GM06990 (cell line): ENCODE results near the gene RNASEH2A.
"Not testable (repeated sequence)": the region's sequence is repeated elsewhere in the genome, so short reads cannot be mapped to it uniquely, and the experiment has no call there.

Experiments used
- DNase-seq: peaks from one replicate; pipeline ENCODE4 v3.0.0-alpha.2; 2011; ENCODE audit not compliant: insufficient read length; ENCODE audit errors: extremely low read depth
- H3K27me3 ChIP-seq: replicated peaks from 2 replicates; pipeline ENCODE4 v1.6.0; 2011; ENCODE audit warnings: low read length; ENCODE audit not compliant: control insufficient read depth, insufficient read depth
- H3K36me3 ChIP-seq: 2 replicates; pipeline ENCODE4 v1.5.1; 2011; ENCODE audit warnings: low read length; ENCODE audit not compliant: control insufficient read depth, insufficient read depth
- H3K4me3 ChIP-seq: replicated peaks from 2 replicates; pipeline ENCODE4 v1.5.1; 2011; ENCODE audit warnings: low read depth, mild to moderate bottlenecking, control low read depth, low read length
- CTCF ChIP-seq: IDR thresholded peaks from 2 replicates; pipeline ENCODE4 v1.5.1; 2011; ENCODE audit warnings: low read length, control low read depth, mild to moderate bottlenecking, inconsistent platforms; ENCODE audit not compliant: insufficient read depth, poor library complexity, severe bottlenecking

Gene RNASEH2A

DNA sequence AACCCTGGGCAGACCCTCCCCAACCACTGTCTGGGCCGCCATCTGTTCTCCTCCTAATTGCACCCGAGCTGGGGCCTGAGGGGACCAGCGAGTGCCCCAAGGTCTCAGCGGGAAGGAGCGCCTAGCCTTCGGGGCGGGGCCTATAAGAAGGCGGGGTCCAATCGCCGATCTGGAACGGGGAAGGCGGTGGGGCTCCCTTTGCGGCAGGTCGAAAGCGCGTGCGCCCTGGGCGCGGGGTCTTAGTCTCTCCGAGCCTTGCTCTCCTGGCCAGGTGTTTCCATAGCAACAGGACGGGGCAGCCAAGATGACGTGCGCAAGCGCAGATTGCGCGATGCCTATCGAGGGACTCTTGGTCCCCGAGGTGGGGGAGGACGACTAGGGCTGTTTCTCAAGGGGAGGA lies 34.7 kb downstream of the RNASEH2A start:
- Histone ChIP-seq H3K4me3 (no peak overlapping the region), H3K27me3 (no peaks in the 10 kb centered on the region; the same call in none of the 2 replicates), H3K36me3 (no peaks in the 10 kb centered on the region)
- no peak for TF ChIP-seq CTCF
- DNase-seq = peak; percentile 68

DNA sequence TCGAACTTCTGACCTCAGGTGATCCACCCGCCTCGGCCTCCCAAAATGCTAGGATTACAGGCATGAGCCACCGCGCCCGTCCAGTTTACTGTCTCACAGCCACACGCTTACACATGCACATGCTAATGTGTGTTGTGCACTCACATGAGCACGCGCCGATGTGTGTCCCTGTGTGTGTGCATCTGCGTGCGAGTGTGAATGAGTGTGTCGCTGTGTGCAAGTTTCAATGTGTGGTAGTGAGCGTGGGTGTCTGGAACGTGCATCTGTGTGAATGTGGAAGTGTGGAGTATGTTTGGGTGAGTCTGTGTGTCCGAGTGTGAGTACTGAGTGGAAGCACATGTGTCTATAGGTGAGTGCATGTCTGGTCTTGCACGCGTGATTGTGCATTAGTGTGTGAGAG lies 36.1 kb downstream of the RNASEH2A start:
- TF ChIP-seq CTCF = no peak
- H3K27me3 ChIP-seq = no peaks in the 10 kb centered on the region; the same call in none of the 2 replicates
- no peak for DNase-seq

DNA sequence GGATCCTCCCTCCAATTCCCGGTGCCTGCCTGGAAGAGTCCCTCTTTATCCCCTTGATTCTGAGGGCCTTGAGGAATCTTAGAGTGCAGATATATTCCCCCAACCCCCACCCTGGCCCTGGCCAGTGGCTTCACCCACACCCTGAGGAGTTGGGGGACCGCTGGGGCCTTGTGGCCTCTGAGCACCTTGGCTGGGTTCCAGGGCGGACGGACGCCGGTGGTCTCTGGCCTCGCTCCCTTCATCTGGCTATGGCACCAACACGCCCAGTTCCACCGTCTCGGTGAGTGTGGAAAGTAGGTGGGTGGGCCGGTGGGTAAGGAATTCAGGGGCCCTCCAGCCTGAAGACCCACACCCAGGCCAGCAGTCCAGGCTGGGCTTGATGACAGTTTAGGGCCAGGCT lies 36.9 kb downstream of the RNASEH2A start:
- no peaks in the 10 kb centered on the region for H3K36me3 ChIP-seq
- no peak overlapping the region for H3K4me3 ChIP-seq
- no peak for TF ChIP-seq CTCF
- no peaks in the 10 kb centered on the region; the same call in none of the 2 replicates for H3K27me3 ChIP-seq
- no peak for DNase-seq

More for the DNA sequence above, 36.1 kb downstream of the RNASEH2A start:
- no peaks in the 10 kb centered on the region for H3K36me3 ChIP-seq
- no peak overlapping the region for H3K4me3 ChIP-seq

DNA sequence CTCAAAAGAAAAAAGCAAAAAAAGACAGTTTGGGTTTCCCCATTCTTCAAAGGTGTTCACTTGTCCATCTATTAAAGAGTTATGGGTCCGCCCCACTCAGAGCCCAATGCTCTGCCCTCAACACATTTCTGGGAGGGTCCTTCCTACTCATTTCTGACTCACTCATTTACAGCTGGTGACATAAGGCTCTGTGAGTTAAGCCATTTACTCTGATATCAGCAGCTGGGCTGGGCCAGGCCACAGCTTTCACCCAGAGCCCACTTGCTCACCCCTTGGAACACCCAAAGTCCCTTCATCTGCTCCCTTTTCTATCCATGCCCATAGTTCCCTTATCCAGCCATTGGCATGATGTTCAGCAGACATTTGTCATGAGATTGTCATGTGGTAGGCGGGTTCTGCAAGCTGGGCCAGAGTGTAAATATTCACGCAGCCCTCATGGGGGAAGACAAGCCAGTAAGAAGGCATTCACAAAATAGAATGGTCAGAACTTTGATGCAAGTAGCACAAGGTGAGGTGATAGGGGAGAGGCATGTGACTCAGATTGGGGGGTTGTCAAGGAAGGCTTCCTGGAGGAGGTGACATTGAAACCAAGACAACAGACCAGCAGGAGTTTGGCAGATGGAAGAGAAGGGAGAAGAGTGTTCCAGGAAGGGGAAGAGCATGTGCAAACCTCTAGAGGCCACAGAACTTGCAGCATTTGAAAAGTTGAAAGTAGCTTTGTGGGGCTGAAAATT lies 37.8 kb downstream of the RNASEH2A start:
- TF ChIP-seq CTCF = no peak
- H3K27me3 ChIP-seq = no peaks in the 10 kb centered on the region; the same call in none of the 2 replicates
- no peak for DNase-seq
- no peak overlapping the region for H3K4me3 ChIP-seq
- H3K36me3 ChIP-seq = no peaks in the 10 kb centered on the region

DNA sequence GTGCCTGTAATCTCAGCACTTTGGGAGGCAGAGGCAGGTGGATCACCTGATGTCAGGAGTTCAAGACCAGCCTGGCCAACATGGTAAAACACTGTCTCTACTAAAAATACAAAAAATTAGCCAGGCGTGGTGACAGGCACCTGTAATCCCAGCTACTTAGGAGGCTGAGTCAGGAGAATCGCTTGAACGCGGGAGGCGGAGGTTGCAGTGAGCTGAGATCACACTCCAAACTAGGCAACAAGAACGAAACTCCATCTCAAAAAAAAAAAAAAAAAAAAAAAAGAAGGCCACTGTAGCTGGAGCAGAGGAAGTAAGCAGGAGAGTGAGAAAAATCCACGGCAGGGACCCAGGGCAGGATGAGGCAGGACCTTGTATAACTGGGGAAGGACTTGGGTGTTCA lies 40.2 kb downstream of the RNASEH2A start:
- not testable (repeated sequence) for H3K36me3 ChIP-seq, H3K27me3 ChIP-seq, DNase-seq, H3K4me3 ChIP-seq

DNA sequence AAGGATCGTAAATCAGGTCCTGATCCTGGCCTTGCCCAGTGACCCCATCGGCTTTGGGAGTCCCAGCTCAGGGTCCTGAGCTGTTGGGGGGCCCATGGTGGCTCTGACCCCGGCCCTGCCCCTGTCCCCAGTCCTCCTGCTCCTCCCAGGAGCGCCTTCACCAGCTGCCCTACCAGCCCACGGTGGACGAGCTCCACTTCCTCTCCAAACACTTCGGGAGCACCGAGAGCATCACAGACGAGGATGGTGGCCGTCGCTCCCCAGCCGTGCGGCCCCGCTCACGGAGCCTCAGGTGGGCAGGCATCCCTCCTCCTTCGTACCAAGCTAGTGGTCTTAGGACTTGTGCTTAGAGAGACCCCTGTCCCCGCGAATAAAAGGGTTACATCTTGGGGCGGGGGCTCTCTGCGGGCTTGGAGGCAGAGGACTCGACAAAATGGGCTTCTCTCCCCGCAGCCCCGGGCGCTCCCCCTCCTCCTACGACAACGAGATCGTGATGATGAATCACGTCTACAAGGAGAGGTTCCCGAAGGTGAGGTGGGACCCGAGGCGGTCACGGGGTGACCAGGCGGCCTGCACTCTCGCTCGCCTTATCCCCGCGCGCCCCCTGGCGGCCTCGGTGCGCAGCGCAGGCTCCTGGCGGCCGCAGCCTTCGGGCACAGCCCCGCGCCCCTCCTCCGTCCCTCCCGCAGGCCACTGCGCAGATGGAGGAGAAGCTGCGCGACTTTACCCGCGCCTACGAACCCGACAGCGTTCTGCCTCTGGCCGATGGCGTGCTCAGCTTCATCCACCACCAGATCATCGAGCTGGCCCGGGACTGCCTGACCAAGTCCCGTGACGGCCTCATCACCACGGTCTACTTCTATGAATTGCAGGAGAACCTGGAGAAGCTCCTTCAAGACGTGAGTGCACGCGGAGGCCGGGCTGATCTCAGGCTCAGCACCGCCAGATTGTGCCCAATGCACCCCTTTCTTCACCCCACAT lies 41.1 kb downstream of the RNASEH2A start:
- Histone ChIP-seq H3K27me3 (no peaks in the 10 kb centered on the region; the same call in 1 of the 2 replicates), H3K36me3 (no peaks in the 10 kb centered on the region), H3K4me3 (peak overlapping the region; percentile 20; the same call in 1 of the 2 replicates)
- DNase-seq = peak; percentile 86
- TF ChIP-seq CTCF = peak; percentile 71
